Erythroblast (primary cell): ENCODE results near the gene ENDOU.

Source experiments
- GATA1 ChIP-seq: IDR thresholded peaks from 2 replicates; pipeline ENCODE4 v1.6.1; 2011; ENCODE audit warnings: low read depth, mild to moderate bottlenecking, control low read depth, low read length, moderate library complexity
- POLR2A ChIP-seq: IDR thresholded peaks from 2 replicates; pipeline ENCODE4 v1.6.1; 2011; ENCODE audit warnings: mild to moderate bottlenecking, low read length

GRCh38 chr12:47698055-47698454, 27.2 kb downstream of the ENDOU start:
- TF ChIP-seq POLR2A = no peak
- TF ChIP-seq GATA1 = no peak
